SK-N-MC (cell line): ENCODE data around the gene EDRF1.

Experiments
- DNase-seq: peaks from one replicate; pipeline ENCODE4 v3.0.0-alpha.2; 2011; ENCODE audit warnings: low read depth, low spot score
- H3K27ac ChIP-seq: fragments of 200-600 bp; sonication (generic); 2 replicates; pipeline ENCODE4 v1.5.1; 2016; ENCODE audit warnings: mixed run types
- H3K36me3 ChIP-seq: fragments of 200-600 bp; sonication (generic); 2 replicates; pipeline ENCODE4 v1.6.1; 2017; ENCODE audit warnings: antibody characterized with exemption, low read length, mixed read lengths; ENCODE audit not compliant: insufficient read depth
- H3K4me3 ChIP-seq: fragments of 200-600 bp; sonication (generic); 2 replicates; pipeline ENCODE4 v1.5.1; 2016
- H3K9ac ChIP-seq: fragments of 200-600 bp; sonication (generic); 2 replicates; pipeline ENCODE4 v1.8.0; 2017; ENCODE audit warnings: mixed run types, mixed read lengths; ENCODE audit not compliant: insufficient read length
- H3K9me3 ChIP-seq: fragments of 200-600 bp; sonication (generic); 2 replicates; pipeline ENCODE4 v1.6.1; 2017; ENCODE audit warnings: low read depth, mild to moderate bottlenecking, antibody characterized with exemption, low read length, moderate library complexity, mixed read lengths
- EZH2 ChIP-seq: fragments of 200-600 bp; sonication (generic); IDR thresholded peaks from one replicate; pipeline ENCODE4 v1.6.1; 2017; ENCODE audit warnings: antibody characterized with exemption
- FOXP2 ChIP-seq: optimal IDR thresholded peaks from 2 replicates; pipeline ENCODE3; 2011; ENCODE audit warnings: mild to moderate bottlenecking, moderate library complexity; ENCODE audit not compliant: insufficient read depth; ENCODE audit errors: extremely low read length, control extremely low read depth
- POLR2AphosphoS5 ChIP-seq: IDR thresholded peaks from 2 replicates; pipeline ENCODE4 v1.6.1; 2012; ENCODE audit warnings: mild to moderate bottlenecking, low read depth, low read length, borderline replicate concordance

Gene EDRF1

DNA sequence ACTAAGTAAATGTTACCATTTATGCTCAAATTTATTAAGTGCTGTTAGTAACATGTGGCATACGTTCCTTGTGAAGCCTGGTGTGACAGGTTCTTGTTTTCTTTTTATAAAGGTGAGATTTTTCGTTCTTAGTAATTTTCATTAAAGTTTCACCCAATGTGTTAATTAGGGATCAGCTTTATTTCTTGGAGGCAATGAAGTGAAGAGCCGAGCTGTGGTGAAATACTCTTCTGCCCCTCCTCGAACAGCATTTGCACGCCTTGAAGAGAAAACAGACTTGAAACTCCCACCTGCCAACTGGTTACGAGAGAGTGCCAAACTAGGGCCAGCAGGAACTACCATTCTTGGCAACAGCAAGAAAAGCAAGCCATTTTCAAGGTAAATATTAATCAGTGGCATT is 1.5 kb downstream of the EDRF1 start:
- H3K9me3 ChIP-seq = no peaks in the 10 kb centered on the region
- peaks cover 47% of the 10 kb centered on the region for H3K36me3 ChIP-seq
- peak overlapping the region; percentile 3 for H3K9ac ChIP-seq
- peak overlapping the region; percentile 86 for H3K4me3 ChIP-seq
- TF ChIP-seq POLR2AphosphoS5 = no peak
- no peak for TF ChIP-seq EZH2
- TF ChIP-seq FOXP2 = no peak
- no peak overlapping the region for H3K27ac ChIP-seq
- DNase-seq = no peak

DNA sequence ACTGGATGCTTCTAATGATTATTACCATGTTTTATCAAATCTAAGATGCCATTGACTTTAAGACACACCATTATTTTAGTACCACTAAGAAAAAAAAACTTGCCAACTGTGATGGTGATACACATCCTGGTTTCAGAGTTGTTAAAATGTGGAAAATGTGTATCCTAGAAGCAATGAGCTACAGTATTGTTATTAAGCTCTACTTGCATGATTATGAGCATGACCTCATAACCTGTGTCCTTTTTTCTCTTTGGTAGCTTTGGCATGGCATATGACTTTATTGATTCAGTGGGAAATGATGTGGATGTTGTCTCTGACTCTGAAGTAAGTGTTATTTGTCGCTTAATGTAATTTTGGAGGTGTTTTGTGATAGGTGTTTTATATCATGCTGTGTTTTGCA is 3.3 kb downstream of the EDRF1 start:
- TF ChIP-seq POLR2AphosphoS5 (no peak), FOXP2 (no peak), EZH2 (no peak)
- H3K36me3 ChIP-seq = peaks cover 64% of the 10 kb centered on the region
- no peak overlapping the region for H3K9ac ChIP-seq
- H3K27ac ChIP-seq = no peak overlapping the region
- no peak for DNase-seq
- no peak overlapping the region for H3K4me3 ChIP-seq
- H3K9me3 ChIP-seq = no peaks in the 10 kb centered on the region

DNA sequence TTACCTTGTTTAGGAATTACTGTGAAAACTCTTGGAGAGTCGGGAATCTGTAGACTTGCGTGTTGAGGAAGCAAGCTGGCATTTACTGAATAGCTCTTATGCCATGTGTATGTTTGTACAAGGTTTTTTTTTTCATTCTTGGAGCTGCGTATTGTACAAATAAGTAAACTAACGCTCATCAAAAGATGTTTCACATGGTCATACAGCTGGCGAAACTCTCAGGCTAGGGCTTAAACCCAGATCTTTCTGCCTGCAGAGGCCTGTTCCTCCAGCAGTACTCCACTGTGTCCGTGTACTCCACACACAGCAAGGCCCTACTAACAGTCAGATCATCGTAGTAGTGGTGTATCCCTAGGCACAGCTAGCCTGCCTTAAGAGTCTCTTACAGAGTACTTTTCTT is 7.4 kb downstream of the EDRF1 start:
- no peak for TF ChIP-seq POLR2AphosphoS5
- TF ChIP-seq EZH2 = no peak
- no peak for TF ChIP-seq FOXP2
- H3K36me3 ChIP-seq = peaks cover 83% of the 10 kb centered on the region

DNA sequence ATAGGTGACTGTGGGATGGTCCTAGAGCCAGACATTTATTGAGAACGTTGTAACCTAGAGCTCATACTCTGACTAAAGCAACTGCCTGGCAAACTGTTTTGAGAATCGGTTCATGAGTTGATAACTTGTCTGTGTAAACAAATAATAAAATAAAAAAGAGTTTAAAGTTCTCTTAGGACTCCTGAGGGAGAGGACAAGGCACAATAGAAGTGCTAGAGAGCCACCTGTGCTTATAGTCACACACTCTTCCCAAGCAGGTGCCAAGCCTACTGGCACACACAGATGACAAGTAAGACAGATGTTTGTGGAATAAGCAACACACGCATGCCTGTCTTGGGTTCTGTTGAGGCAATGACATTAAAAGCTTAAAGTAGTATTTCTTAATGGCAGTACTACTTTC is 7.9 kb downstream of the EDRF1 start:
- Histone ChIP-seq H3K4me3 (no peak overlapping the region), H3K9me3 (no peaks in the 10 kb centered on the region), H3K27ac (no peak overlapping the region), H3K36me3 (peaks cover 81% of the 10 kb centered on the region), H3K9ac (no peak overlapping the region)
- no peak for TF ChIP-seq EZH2
- TF ChIP-seq POLR2AphosphoS5 = no peak
- TF ChIP-seq FOXP2 = no peak
- DNase-seq = no peak

More for the DNA sequence above, 7.4 kb downstream of the EDRF1 start:
- Histone ChIP-seq H3K4me3 (no peak overlapping the region), H3K9me3 (no peaks in the 10 kb centered on the region), H3K9ac (no peak overlapping the region), H3K27ac (no peak overlapping the region)
- DNase-seq = no peak

DNA sequence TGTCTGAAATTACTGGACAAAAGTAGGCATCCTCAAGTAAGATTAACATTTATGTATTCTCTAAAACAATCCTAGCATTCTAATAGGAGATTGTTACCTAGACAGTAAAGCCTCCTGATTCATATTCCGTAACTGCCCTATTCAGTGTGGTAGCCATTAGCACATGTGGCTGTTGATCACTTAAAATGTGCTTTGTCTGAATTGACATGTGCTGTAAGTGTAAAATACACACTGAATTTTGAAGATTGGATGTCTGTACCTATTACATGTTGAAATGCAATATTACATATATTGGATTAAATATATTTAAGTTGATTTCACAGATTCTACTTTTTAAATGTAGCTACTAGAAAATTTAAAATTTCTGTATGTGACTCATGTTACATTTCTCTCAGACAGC is 14.6 kb downstream of the EDRF1 start:
- H3K36me3 ChIP-seq = peaks cover 81% of the 10 kb centered on the region
- no peak for DNase-seq
- no peak overlapping the region for H3K4me3 ChIP-seq
- no peaks in the 10 kb centered on the region for H3K9me3 ChIP-seq
- H3K9ac ChIP-seq = no peak overlapping the region
- no peak overlapping the region for H3K27ac ChIP-seq
- TF ChIP-seq POLR2AphosphoS5 = no peak

DNA sequence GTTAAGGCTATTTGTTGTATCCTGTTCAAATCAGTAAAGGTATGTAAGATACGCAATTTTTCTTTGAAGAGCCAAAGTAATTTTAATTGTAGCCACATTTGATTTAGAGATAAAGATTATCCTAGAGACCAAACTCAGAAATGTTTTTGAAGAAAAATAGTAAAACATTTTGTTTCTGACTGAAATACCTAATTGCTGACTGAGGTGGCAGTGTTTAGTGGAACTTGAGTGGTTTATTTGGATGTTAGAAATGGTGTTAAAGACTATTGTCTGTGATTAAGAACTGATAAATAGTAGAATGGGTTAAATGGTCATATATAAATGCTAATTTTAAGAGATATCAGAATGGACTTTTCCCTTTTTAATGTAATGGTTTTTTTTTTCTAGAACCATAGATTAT is 15.3 kb downstream of the EDRF1 start:
- no peak overlapping the region for H3K4me3 ChIP-seq
- no peak overlapping the region for H3K27ac ChIP-seq
- TF ChIP-seq FOXP2 (no peak), EZH2 (no peak), POLR2AphosphoS5 (no peak)
- H3K36me3 ChIP-seq = peaks cover 79% of the 10 kb centered on the region
- DNase-seq = no peak
- H3K9ac ChIP-seq = no peak overlapping the region
- no peaks in the 10 kb centered on the region for H3K9me3 ChIP-seq

DNA sequence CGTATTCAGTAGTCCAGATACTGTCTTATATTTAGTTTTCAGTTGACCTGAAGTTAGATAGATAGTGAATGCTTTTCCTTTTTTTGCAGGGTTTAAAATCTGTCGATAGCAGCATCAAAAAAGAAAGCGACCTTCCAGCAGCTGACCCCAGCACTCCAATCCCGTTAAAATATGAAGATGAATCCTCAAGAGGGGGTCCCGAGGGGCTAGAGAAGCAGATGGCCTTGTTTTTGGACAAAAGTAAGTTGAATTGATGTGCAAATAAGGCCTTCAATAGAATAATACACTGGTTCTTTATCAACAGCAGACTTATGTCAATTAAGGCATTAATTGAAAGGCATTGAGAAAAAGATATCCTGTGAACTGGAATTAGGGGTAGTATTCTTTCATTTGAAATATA is 18.7 kb downstream of the EDRF1 start:
- no peak overlapping the region for H3K4me3 ChIP-seq
- H3K9me3 ChIP-seq = no peaks in the 10 kb centered on the region
- peaks cover 79% of the 10 kb centered on the region for H3K36me3 ChIP-seq
- TF ChIP-seq EZH2 = no peak
- TF ChIP-seq POLR2AphosphoS5 = no peak
- TF ChIP-seq FOXP2 = no peak
- no peak overlapping the region for H3K27ac ChIP-seq
- no peak for DNase-seq
- no peak overlapping the region for H3K9ac ChIP-seq

DNA sequence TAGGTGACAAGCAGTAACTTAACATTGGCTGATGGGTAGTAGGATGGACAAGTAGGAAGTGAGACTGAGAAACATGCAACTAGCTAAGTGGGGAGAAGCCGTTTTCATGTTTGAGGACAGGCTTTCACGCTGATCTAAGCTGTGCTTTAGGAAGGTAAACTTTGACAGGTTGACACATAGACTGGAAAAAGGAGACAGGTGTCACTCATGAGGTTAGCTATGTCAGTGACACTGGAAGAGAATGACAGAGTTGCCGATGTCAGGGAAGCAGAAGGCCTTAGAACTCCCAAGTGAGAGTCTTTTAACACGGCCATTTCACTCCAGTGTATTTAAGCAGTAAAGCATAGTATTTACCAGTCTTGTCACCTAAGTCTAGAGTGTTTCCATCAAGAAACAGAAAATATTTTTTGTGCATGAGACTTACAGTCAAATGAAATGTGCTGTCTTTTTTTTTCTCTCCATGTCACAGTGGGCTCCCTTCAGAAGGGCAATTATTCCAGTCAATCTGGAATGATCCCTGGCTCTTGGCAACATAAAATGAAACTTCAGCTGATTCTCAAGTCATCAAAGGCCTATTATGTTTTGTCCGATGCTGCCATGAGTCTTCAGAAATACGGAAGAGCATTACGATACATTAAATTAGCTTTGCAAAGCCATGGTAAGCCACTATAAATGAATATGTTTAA is 20.6 kb downstream of the EDRF1 start:
- no peak overlapping the region for H3K4me3 ChIP-seq
- TF ChIP-seq POLR2AphosphoS5 (no peak), EZH2 (no peak), FOXP2 (no peak)
- H3K9ac ChIP-seq = no peak overlapping the region
- peaks cover 72% of the 10 kb centered on the region for H3K36me3 ChIP-seq
- no peak overlapping the region for H3K27ac ChIP-seq
- no peaks in the 10 kb centered on the region for H3K9me3 ChIP-seq
- no peak for DNase-seq

DNA sequence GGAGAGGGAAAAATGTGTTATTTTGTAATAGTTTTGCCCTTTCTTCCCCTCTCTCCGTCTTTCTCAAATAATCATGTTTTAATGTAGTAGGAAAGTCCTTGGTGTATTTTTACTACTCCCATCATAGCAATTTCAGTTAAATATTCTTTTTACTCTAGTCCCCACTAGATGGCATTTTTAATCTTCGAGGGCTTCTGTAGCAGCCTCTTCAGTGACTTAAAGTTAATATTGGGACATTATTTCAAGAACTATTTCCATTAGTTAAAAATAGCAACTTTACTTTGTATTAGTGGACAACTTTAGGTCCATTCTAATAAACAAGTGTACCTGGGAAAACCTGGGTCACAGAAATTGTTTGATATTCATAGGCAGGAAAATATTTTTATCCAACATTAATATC is 23.0 kb downstream of the EDRF1 start:
- no peaks in the 10 kb centered on the region for H3K9me3 ChIP-seq
- H3K27ac ChIP-seq = no peak overlapping the region
- TF ChIP-seq FOXP2 = no peak
- no peak overlapping the region for H3K9ac ChIP-seq
- no peak overlapping the region for H3K4me3 ChIP-seq
- DNase-seq = no peak
- H3K36me3 ChIP-seq = peaks cover 65% of the 10 kb centered on the region

DNA sequence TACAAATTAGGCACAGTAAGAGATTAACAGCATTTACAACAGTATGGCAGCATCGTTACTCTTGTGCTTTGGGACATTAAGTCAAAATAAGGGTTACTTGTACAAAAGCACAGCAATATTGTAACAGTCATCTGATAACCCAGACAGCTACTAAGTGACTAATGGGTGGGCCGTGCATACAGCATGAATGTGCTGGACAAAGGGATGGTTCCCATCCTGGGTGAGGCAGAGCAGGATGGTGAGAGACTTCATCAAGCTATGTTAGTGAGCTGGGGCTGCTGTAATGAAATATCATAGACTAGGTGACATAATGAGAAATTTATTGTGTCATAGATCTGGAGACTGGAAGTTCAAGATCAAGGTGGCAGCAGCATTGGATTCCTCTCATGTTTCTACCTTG is 25.4 kb downstream of the EDRF1 start:
- no peak for TF ChIP-seq EZH2
- TF ChIP-seq FOXP2 = no peak
- TF ChIP-seq POLR2AphosphoS5 = no peak
- H3K27ac ChIP-seq = no peak overlapping the region
- DNase-seq = no peak
- no peak overlapping the region for H3K9ac ChIP-seq
- H3K4me3 ChIP-seq = no peak overlapping the region
- no peaks in the 10 kb centered on the region for H3K9me3 ChIP-seq
- H3K36me3 ChIP-seq = peaks cover 43% of the 10 kb centered on the region; the same call in 1 of the 2 replicates
